ENCODE measurements around the gene CACNA2D3.

The CACNA2D3 gene

DNA sequence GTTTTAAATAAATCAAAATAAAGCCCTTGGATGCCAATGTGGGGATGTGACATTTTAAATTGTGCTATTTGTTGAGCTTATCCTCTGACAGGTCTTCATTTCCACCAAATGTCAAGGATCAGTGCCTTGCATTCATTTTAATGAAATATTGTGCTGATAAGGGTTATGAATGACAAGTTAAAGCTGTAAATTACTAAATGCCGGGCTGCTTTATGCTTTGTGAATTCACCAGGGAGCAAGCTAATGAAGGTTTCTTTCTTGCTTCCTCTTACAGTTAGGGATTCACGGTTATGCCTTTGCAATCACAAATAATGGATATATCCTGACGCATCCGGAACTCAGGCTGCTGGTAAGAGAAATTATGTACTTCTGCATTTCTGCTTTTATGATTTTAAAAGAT, 723.8 kb downstream of the CACNA2D3 start:
- no peak overlapping the region for H3K4me3 ChIP-seq (ENCODE audit: low read length)
- TF ChIP-seq, protein P1, sequence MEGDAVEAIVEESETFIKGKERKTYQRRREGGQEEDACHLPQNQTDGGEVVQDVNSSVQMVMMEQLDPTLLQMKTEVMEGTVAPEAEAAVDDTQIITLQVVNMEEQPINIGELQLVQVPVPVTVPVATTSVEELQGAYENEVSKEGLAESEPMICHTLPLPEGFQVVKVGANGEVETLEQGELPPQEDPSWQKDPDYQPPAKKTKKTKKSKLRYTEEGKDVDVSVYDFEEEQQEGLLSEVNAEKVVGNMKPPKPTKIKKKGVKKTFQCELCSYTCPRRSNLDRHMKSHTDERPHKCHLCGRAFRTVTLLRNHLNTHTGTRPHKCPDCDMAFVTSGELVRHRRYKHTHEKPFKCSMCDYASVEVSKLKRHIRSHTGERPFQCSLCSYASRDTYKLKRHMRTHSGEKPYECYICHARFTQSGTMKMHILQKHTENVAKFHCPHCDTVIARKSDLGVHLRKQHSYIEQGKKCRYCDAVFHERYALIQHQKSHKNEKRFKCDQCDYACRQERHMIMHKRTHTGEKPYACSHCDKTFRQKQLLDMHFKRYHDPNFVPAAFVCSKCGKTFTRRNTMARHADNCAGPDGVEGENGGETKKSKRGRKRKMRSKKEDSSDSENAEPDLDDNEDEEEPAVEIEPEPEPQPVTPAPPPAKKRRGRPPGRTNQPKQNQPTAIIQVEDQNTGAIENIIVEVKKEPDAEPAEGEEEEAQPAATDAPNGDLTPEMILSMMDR (IDR thresholded peaks at IDR 0.05; ENCODE audit: insufficient read depth, low read depth, low read length, missing control alignments): no peak
- DNase-seq (ENCODE audit: low read depth): no peak

DNA sequence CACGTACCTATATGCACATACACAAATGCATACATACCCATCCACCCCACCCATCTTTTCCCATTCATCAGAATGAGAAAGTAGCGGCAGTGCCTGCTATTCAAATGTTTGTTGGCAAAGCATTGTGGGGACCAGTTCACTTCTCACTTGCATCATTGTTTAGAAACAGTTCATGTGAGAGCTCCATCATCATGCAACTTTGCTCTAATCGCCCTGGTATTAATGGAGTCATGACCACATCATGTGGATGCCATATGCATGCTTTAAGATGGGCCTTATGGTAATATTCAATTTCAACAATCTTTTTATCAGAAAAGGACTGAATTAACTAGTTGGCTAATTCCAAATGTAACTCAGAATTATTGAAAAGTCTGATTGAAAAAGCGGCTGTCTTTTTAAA, 725.0 kb downstream of the CACNA2D3 start:
- TF ChIP-seq, protein P1 (IDR thresholded peaks at IDR 0.05; ENCODE audit: insufficient read depth, low read depth, low read length, missing control alignments): no peak
- H3K4me3 ChIP-seq (ENCODE audit: low read length): no peak overlapping the region
- DNase-seq (ENCODE audit: low read depth): no peak

DNA sequence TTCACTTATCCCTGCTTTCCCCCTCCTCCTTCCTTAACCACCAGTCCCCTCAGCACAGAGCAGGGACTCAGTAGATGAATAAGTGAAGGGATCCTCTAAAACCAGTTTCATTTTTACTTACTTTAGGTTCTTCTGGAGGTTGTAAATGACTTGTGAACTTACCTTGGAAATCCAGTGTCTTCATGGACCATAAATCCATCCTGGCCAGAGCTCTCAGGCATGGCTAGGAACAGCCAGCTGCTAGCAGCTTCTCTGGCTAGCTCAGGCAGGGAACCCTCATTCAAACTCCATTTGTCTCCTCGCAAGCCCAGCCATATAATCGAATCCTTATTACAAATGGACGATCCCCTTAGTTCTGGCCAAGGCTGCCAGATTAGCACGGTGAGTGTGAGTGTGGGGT, 727.0 kb downstream of the CACNA2D3 start:
- DNase-seq (ENCODE audit: low read depth): no peak
- no peak overlapping the region for H3K4me3 ChIP-seq (ENCODE audit: low read length)
- TF ChIP-seq, protein P1 (IDR thresholded peaks at IDR 0.05; ENCODE audit: insufficient read depth, low read depth, low read length, missing control alignments): no peak

DNA sequence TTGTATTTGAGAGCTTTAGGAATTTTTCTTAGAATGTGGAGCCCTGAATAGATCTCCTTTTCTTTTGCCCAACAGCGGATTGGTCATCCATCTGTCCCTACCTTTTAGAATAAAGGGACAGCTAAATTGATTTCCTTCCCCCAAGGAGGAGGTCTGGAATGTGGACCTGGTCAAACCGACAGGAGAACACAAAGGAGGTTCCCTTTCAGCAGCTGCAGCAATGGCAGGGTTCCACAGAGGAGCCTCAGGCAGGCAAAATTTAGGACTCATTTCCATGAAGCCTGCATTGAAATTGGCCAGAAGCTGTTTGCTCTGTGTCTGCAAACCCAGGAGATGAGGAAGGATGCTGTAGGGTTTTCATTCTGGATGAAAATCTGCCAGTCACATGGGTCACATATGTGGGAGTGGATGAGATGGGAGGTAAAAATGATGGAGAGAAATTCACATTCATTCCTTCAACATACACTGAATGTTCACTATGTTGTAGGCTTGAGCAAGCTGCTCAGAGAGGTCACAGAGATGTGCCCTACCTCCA, 728.2 kb downstream of the CACNA2D3 start:
- H3K4me3 ChIP-seq (ENCODE audit: low read length): no peak overlapping the region
- DNase-seq (ENCODE audit: low read depth): no peak
- TF ChIP-seq, protein P1 (IDR thresholded peaks at IDR 0.05; ENCODE audit: insufficient read depth, low read depth, low read length, missing control alignments): no peak

DNA sequence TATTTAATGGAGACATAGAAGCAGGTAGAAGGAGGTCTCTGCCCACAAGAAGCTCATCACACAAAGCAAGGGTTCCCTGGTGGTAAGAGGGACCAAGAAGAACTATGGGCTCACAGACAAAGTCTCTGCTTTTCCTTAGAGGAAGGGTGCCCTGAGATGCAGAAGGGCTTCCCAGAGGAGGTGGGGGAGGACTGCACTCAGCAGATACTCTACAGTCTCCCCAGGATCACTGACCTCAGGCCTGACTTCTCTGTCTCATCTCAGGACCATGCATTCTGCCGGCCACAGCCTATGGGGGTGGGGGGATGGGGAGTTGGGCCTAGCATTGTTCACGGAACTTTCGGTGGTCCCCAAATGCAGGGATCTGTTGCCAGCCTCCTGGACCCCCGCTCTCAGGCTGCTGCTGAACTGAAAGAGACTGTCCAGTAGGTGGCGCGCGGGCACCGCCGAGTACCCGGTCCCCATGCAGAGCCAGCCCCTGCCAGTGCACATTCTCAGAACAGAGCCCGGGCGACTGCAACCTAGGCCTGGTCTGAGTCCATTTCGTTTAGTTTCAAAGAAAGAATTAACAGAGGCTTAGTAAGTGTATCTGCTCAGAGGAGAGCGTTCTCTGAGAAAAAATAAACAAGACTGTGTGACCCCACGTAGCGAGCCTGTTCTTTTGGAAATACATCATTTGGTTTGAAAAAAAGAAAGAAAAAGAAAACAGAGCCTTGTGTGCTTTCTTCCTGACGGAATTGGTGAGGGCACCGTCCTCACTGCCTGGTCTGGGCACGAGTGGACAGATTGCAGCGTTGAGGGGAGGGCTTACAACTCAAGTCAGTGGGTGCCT, 731.4 kb downstream of the CACNA2D3 start:
- no peak overlapping the region for H3K4me3 ChIP-seq (ENCODE audit: low read length)
- DNase-seq (ENCODE audit: low read depth): peak; percentile 46
- TF ChIP-seq, protein P1 (IDR thresholded peaks at IDR 0.05; ENCODE audit: insufficient read depth, low read depth, low read length, missing control alignments): peak; percentile 86

DNA sequence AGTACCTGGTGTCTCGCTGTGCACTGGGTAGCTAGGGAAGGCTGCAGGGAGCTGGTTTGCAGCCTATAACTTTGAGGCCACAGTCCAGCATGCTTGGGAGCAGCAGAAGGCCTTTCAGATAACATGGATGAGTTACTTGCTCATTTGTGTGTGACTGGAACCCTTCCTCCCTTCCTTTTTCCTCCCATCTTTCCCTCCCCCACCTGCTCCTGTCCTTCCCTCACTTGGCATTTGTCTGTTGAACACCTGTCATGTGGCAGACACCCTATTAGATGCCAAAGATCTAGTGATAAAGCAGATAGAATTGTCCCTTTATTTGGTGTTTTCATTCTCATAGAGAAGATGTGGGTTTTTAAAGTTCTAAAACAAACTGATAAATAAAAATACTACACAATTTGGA, 733.9 kb downstream of the CACNA2D3 start:
- DNase-seq (ENCODE audit: low read depth): no peak
- no peak overlapping the region for H3K4me3 ChIP-seq (ENCODE audit: low read length)
- TF ChIP-seq, protein P1 (IDR thresholded peaks at IDR 0.05; ENCODE audit: insufficient read depth, low read depth, low read length, missing control alignments): no peak

Data from epithelial cell of esophagus (primary cell).